GM21723 (cell line): Measurements from ENCODE around the gene OTP.

ENCODE experiments used
- ATAC-seq: cut with Tn5 transposase; IDR thresholded peaks from one replicate; pipeline ENCODE4 v1.9.1; 2021; ENCODE audit warnings: mild to moderate bottlenecking, moderate library complexity; ENCODE audit not compliant: unreplicated experiment

The OTP gene

DNA sequence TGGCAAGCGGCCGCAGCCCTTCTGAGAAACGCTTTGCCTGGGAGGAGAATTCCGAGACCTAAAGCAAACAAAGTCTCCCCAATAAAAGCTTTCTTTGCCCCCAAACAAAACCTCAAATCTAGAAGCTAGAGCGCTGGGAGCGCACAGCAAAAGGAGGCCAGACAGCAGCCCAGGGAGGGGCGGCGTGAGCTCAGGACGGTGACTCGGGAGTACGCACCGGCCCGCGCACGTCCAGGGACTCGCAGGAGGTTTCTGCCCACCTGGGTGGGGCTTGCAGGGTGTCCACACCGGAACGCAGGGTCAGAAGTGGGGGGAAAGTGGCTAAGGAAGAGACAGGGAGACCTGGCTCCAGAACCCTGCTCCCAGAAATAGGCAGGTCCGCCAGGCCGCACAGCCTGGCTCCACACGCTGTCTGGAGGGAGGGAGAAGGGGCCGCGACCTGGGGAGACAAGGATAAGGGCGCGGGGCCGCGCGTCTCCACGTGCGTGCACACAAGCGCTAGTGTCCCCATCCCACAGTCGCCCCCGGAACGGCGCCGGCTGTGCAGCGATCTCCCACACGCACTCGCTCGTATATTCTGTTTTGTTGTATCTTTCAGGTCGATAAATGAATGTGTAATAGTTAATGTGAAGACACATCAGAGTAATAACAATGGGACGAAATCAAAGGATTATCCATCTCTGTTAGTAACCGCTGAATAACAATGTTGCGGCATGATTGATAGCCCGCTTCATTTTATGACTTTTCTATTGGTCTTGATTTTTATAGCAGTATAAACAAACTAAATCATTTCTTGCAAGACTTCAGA, 2.3 kb upstream of the OTP start:
- ATAC-seq = no peak

DNA sequence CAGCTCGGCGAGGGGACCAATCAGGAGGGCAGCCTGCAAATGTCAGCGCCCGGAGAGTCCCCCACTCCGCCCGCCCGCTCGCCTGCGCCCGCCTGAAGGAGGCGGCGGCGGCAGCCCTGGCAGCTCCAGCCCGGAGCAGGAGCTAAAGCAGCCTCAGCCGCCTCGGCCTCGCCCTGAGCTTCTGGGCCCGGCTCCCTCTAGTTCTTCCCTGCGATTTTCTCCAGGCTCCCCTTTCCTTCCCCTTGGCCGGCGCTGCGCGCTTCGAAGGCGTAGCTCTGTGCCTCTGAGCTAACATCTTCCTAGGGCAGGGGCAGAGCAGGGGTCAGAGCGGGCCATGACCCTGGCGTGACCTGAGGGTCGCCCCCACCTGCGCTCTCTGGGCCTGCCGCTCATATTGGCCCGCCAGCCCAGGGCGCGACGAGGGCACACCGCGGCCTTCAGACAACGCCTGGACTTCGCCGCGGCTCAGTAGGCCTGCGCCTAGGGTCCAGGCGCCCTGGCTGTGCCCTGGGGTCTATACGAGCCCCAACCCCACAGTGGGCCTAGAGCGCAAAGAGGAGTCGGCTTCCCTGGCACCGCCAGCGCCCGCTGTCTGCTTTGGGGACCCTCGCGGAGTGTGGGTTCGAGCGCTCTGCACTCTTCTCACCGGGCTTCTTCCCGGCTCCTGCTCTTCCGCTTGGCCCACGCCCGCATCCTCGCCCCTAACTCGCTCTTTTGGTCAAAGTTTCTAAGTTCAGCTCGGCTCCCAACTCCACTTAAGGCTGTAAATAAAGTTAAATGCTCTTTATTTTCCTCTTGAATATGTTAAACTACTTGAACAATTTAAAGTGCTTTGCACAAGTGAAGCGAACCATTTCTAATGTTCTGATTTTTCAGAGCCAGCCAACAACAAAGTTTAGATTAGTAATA, 504 bp upstream of the OTP start:
- no peak for ATAC-seq

DNA sequence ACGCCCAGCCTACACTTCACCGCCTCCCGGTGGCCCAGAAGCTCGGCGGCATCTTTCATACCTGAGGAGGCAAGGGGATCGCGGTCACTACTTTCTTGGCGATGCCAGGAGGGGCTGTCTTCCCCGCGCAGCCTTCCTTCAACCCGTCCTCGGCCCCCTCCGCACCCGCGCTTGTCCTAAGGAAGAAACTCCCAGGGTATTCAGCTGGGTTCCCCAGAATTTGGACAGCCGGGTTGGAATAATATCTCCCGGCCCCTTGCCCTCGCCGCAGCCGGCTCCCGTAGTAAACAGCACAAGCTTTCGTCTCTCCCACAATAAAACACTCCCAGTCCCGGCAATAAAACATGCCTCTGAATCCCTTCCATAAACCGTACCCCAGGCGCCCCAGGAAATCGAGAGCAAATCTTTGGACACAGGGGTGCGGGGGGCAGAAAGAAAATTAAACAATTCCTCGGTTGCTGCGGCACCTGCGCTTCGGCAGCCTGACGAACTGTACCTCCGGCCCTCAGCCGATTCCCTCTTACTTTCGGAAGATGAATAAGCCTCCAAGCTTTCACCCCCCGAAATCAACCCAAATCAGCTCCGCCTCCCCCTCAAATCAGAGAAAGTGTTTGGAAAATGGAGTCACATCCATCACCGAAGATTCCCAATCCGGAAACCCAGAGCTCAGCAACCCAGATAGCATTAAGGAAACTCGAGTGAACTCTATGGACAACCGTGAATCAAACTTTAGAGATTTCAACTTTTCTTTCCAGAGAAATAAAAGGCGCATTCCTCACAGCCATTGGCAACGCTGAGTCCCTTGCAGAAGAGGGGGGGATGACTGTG, 1.1 kb downstream of the OTP start:
- no peak for ATAC-seq

DNA sequence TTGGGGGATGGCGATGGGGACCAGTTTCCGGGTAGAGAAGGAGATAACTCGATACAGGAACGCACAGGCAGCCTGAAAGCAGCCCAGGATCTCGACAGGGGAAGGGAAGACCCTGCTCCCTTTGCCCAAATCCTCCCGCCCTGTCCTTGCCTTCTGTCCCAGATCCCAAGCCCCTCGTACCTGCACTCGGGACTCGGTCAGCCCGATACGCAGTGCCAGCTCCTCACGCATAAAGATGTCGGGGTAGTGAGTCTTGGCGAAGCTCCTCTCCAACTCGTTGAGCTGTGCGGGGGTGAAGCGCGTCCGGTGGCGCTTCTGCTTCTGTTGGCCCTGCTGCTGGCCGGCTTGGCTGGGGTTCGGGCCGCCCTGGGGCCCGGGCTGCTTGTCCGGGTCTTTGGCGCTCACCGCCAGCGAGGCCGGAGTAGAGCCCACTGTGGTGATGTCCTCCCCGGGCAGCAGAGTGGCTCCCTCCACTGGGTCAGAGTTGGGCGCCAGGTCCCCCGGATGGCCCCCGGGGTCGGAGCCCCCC, 1.8 kb downstream of the OTP start:
- ATAC-seq = no peak

DNA sequence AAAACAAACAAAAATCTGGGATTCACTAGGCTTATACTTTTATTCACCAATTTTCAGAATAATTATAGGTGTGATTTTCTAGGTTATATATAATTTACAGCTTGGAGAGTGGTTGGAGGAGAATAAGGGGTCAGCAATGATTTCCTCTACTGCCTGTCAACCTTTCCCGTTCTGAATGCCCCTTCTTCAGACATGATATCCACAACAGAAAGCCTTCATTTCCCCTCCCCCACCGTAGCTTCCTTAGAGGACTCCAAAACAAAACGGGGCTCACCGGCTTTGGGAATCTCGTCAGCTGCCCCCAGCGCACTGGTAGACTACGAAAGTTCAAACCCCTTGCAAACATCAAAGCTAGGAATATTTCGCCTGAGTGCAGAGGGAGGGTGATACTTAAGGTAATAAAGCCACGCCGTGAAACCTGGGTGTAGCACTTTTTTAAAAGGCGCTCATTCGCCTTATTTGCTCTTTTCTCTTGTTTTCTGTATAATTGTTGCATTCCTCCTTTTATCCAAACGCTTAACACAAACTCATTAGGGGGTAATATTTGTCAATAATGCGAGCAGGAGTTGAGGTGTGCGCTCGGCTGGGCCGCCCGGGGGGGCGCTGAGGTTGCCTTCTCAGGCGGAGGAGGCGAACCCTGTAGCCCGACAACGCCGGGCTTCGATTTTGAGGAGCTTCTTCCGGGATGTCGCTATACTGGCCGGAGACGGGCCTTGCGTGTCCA, 2.4 kb downstream of the OTP start:
- ATAC-seq = no peak

DNA sequence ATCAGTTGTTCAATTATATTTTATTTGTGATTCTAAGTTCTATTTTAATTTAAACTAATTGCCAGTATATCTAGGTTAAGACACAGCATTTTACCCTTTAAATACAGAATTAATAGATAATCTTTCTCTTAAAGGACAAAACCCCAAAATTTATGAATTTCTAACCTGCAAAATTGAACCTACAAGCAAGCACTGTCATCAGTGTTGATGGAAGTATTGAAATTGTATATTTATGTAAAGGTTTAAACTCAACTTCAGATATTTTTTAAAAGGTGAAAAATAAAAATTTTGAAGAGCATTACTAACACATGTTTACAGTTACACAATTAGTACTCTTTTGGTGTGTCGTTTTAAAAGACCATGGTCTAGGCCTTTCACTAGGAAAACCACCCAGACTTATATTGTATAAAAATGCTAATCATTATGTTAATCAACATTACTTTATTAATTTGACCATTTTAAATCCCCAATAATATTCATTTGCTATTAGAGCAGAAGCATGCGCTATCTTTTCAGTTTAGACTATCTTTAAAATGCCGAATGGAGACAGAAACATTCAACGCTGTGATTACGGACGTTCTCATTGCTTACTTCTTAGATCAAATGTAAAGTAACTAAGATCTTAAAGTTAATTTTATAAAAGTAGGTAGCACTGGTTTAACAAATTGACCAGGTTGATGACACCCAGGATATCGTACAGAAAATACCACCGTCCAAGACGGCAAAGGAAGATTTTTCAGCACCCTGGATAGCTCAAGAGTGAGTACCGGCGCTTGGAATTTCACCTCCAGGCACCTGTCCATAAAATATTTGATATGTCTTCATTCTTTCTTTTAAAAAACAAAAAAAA, 3.2 kb downstream of the OTP start:
- ATAC-seq = no peak

DNA sequence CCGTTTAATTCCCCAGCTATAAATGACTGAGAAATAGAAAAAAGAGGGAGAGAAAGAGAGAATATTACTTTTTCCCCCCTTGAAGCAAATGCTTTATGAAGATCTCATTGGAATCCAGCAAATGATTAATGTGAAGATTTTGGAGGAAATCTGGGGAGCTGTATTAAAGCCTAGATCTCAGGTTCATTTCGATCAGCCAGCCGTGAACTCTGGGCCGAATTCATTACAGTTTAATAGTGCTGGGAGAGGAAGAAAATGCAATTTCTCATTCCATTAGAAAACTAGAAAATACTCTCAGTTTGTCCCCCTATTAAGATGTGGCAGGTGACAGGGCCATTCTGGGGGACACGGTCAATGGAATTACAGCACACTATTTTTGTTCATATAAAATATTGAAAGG, 4.8 kb downstream of the OTP start:
- no peak for ATAC-seq

DNA sequence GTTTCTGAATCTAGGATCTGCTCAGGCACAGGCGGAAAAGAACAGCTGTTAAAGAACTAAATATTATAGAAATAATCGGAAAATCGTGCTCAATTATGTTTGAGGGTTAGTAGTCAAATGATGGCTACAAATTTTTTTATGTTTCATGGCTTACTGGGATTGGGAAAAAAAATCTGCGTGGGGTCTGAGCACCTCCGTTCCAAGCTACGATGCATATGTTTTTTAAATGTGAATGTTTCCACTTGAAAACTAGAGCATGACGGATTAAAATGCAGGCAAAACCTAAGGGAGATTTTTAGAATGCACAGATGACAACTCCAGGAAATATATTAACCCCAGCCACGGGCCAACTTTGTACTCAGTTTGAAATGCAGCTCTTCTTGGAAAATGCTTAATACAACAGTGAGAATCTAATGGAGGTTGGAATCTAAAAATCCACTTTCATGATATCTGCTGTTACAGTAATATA, 5.3 kb downstream of the OTP start:
- ATAC-seq = no peak

DNA sequence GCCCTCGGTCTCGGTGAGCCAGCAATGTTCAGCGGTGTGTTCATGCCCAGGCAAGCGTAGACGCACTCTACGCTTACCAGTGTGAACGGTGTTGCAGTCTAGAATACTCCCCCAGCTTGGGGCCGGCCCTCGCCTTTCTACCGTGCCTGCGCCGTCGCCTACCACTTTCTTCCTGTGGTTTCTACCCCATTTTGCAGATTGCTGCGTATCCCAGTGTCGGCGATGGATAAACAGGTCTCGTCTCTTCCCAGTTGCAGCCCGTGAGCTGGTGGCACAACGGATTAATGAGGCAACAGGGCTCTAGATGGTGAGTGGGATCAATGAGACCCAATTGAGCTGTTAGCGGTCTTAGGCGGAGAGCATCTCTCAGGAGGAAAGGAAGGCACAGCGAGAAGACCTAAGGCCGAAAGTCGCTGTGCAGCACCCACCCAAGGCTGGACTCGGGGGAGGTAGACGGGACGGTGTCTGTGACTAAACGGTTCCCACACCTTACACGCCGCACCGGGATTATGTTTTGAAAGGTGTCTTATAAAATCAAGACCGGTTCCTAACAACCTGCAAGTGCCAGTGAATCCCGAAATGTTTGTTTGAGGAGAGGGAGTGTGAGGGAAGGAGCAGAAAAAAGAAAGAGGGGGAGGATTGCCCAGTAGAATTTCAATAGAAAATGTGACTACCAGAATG, 5.8 kb downstream of the OTP start:
- no peak for ATAC-seq

- peak; percentile 89 for ATAC-seq
Observed at GRCh38 chr5:77630114-77630680, 8.3 kb downstream of the OTP start.

DNA sequence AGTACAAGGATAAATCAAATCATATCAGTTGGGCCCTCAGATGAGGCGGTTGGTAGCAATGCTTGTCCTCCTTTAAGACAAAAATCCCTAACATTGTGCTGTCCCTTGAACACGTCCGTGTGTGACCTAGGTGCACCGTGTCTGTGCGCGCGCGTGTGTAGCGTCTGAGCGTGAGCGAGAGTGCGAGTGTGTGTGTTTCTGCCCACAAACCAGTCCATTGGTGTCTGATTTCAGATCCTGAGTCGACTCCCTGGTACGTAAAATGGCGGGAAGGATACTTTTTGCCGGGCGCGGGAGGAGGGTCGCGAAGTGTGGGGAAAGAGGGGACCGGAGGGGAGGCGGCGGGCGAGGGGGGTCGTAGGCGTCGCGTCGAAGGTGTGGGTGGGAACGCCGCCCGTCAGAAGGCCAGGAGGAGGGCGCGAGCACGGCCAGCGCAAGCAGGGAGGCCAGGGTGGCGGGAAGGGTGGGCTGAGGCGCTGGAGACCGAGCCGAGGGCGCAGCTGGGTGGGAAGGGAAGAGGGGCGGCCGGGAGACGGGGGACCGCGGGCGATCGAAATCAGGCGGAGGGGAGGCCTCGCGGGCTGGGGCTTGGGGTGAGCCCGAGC, 8.9 kb downstream of the OTP start:
- no peak for ATAC-seq

GRCh38 chr5:77628840-77629508, 9.5 kb downstream of the OTP start:
- no peak for ATAC-seq

DNA sequence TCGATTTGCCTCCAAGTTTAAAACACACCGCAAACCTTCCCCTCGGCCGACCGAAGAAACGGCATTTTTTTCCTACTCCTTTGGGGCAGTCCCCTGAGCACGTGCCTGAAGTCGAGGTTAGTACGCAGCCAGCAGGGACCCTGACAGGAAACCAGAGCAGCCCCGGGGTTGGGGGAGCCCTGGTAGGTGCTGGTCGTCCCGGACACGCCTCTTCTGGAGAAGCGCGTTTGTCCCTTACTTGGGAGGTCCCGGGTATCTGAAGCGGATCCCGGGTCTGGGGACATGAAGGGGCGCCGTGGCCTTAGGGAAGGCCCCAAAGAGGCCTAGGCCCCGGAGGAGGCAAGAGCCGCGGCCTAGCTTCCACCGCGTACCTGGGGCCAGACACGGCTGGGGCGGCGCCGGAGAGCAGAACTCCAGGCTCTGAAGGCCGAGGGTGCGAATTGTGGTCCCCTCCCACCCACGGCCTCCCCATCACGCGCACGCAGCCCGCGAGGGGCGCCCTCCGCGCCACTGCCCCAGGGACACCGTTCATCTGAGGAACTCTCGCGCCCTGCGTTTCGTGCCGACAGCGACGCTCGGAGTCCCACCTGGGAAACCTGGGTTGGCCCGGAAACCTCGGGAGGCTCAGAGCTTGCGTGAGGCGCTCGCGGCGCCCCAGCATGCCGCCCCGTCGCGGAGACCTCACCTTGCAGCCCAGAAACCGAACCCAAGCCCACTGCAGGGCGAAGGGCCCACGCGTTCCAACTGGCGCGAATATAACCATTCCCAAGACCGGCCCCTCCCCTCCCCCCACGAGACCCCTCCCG, 10.4 kb downstream of the OTP start:
- no peak for ATAC-seq

GRCh38 chr5:77623203-77623740, 15.2 kb downstream of the OTP start:
- no peak for ATAC-seq

DNA sequence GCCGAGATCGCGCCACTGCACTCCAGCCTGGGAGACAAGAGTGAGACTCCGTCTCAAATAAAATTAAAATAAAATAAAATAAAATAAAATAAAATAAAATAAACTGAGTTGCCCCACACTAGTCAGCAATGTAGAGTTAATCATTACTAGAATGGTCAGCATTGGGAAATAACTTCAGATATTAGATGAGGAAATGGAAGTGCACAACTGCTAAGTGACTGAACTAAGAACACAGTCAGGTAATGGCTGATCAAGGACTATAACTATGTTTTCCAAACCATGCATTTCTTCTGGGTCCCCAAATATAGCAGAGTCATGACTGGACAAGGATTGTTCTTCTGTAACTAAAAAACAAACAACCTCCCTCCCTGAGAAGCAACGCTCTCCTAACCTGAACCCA, 17.1 kb downstream of the OTP start:
- no peak for ATAC-seq

DNA sequence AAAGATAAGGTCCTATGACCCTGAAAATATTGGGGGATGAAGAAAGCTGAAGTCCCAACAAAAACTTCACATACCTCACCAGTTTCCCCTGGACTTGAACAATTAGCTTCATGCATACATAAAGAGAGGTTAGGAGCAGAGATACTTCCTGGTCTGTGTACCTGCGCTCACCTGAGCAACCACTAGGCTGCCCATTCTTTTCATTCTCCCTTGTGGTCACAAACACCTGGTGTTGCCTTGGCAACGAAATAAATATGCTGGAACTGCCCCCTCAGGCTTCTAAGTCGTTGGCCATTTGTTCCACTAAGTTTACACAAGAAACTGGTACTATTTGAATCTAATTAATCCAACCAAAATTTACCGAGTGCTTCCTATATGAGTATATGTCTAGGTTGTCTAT, 18.1 kb downstream of the OTP start:
- ATAC-seq = no peak
